DND-41 (cell line): Measurements from ENCODE around the gene HPS1.

ENCODE experiments used
- ATAC-seq: fragments of 200-7000 bp; cut with Tn5 transposase; 3 replicates; pipeline ENCODE4 v1.9.1; 2021; ENCODE audit warnings: low read depth; ENCODE audit not compliant: insufficient read depth
- DNase-seq: peaks from one replicate; pipeline ENCODE4 v3.0.0-alpha.2; 2020
- H2AFZ ChIP-seq: 2 replicates; pipeline ENCODE4 v1.6.0; 2012; ENCODE audit warnings: low read depth, low read length
- H3K27ac ChIP-seq: 2 replicates; pipeline ENCODE4 v1.5.1; 2012; ENCODE audit warnings: low read length, inconsistent platforms
- H3K27me3 ChIP-seq: fragments of 200-600 bp; sonication (generic); 2 replicates; pipeline ENCODE4 v1.6.0; 2012; ENCODE audit warnings: low read length, mild to moderate bottlenecking, inconsistent platforms; ENCODE audit not compliant: insufficient read depth, poor library complexity
- H3K36me3 ChIP-seq: 2 replicates; pipeline ENCODE4 v1.5.1; 2012; ENCODE audit warnings: low read length, inconsistent platforms; ENCODE audit not compliant: insufficient read depth
- H3K4me1 ChIP-seq: 2 replicates; pipeline ENCODE4 v1.5.1; 2012; ENCODE audit warnings: mild to moderate bottlenecking, low read length; ENCODE audit not compliant: insufficient read depth
- H3K4me2 ChIP-seq: 2 replicates; pipeline ENCODE4 v1.6.0; 2012; ENCODE audit warnings: mild to moderate bottlenecking, moderate library complexity, low read length, inconsistent platforms; ENCODE audit not compliant: insufficient read depth
- H3K4me3 ChIP-seq, 2 experiments: fragments of 200-600 bp in 1 of 2; shearing (Covaris generic) in 1 of 2; 2 replicates each; pipeline ENCODE4 v1.5.1; 2012 to 2016; ENCODE audit warnings: inconsistent platforms in 2 of 2, low read length in 2 of 2, mild to moderate bottlenecking in 2 of 2, low read depth in 1 of 2, moderate library complexity in 1 of 2
- H3K79me2 ChIP-seq: 2 replicates; pipeline ENCODE4 v1.6.0; 2012; ENCODE audit warnings: low read length, inconsistent platforms; ENCODE audit not compliant: insufficient read depth
- H3K9ac ChIP-seq: 2 replicates; pipeline ENCODE4 v1.6.0; 2012; ENCODE audit warnings: low read depth, mild to moderate bottlenecking, inconsistent platforms, low read length, moderate library complexity
- H3K9me3 ChIP-seq: 2 replicates; pipeline ENCODE4 v1.5.1; 2012; ENCODE audit warnings: low read length, moderate library complexity, mild to moderate bottlenecking, inconsistent platforms; ENCODE audit not compliant: insufficient read depth, severe bottlenecking
- H4K20me1 ChIP-seq: 2 replicates; pipeline ENCODE4 v1.6.0; 2012; ENCODE audit warnings: low read length; ENCODE audit not compliant: insufficient read depth
- CTCF ChIP-seq: IDR thresholded peaks from 2 replicates; pipeline ENCODE4 v1.5.1; 2012; ENCODE audit warnings: borderline replicate concordance, low read length, moderate library complexity, mild to moderate bottlenecking; ENCODE audit not compliant: poor library complexity, severe bottlenecking; ENCODE audit errors: extremely low read depth
- EZH2 ChIP-seq: IDR thresholded peaks from 3 replicates; pipeline ENCODE4 v1.6.1; 2012; ENCODE audit warnings: borderline replicate concordance, low read depth, mild to moderate bottlenecking, moderate library complexity, low read length, inconsistent platforms; ENCODE audit not compliant: severe bottlenecking

The HPS1 gene

DNA sequence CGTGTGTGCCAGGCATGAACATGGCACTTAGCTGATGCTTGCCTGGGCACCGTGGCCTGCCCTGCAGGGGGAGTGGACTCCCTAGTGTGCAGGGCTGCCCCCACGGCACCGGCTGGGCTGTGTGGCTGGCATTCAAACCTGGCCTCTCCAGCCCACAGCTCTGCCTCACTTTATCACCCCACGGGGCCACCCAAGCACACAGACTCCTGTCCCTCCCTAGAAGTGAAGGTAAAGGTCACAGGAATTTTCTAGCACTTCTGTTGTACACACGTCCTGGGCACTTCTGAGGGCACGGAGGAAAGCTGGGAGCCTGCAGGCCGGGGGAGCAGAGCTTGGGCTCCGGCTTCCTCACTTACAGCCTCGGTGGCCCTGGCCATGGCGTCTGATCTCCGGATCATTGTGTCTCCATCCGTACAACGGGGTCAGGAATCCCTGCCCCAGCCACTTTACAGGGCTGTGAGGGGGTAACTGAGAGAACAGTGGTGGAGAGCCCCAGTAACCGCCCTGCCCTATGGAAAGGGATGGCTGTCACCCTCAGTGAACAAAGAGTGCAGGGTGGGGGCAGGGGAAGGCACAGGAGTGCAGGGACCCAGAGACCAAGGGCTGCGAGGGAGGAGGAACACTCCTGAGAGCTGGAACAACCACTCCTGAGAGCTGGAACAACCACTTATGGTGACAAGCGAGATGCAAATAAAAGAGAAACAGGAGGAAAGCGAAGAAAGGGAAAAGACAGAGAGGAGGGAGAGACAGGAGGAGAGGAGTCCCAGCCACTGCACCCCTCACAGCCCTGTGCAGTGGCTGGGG is 27.9 kb downstream of the HPS1 start:
- no peak for ATAC-seq
- DNase-seq: no peak
- H3K9me3 ChIP-seq: no peaks in the 10 kb centered on the region

GRCh38 chr10:98417973-98418664 is 28.6 kb downstream of the HPS1 start:
- H3K27ac ChIP-seq: no peak overlapping the region
- H3K4me2 ChIP-seq: no peak overlapping the region
- ATAC-seq (no peak), DNase-seq (no peak)
- H3K9ac ChIP-seq: no peak overlapping the region
- H3K36me3 ChIP-seq: peaks cover 34% of the 10 kb centered on the region
- H2AFZ ChIP-seq: no peak overlapping the region
- H3K9me3 ChIP-seq: no peaks in the 10 kb centered on the region
- peaks cover 17% of the 10 kb centered on the region for H3K4me1 ChIP-seq
- no peaks in the 10 kb centered on the region for H4K20me1 ChIP-seq
- TF ChIP-seq CTCF (no peak), EZH2 (no peak)
- H3K27me3 ChIP-seq: no peaks in the 10 kb centered on the region
- H3K79me2 ChIP-seq: no peaks in the 10 kb centered on the region
- H3K4me3 ChIP-seq: no peak overlapping the region

More for the DNA sequence above, 27.9 kb downstream of the HPS1 start:
- H3K79me2 ChIP-seq: no peaks in the 10 kb centered on the region
- H3K27me3 ChIP-seq: no peaks in the 10 kb centered on the region
- peaks cover 41% of the 10 kb centered on the region for H3K36me3 ChIP-seq
- no peak overlapping the region for H3K4me3 ChIP-seq
- H3K4me2 ChIP-seq: no peak overlapping the region
- no peak overlapping the region for H3K9ac ChIP-seq
- no peak overlapping the region for H2AFZ ChIP-seq
- H3K4me1 ChIP-seq: peaks cover 17% of the 10 kb centered on the region
- H4K20me1 ChIP-seq: no peaks in the 10 kb centered on the region
- no peak overlapping the region for H3K27ac ChIP-seq
- TF ChIP-seq EZH2 (no peak), CTCF (no peak)

DNA sequence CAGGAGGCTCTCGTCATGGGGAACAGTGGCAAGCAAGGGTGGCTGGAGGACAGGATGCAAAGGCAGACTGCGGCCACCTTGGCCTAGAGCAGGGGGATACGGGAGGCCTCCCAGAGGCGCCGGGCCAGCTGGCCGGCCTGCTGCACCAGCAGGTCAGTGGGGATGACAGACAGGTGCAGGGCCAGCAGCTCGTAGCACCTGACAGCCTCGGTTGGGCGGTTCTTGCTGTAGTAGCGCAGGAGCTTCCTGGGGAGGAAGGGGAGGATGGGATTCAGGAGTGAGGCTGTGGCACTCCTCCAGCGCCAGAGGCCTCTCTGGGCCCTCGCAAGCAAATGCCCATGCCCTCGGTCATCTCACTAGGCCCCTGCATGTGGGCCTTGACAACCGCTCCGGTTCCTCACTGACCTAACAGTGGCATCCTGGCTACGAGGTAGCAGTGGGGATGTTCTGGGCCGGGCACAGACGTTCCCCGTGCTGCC is 29.2 kb downstream of the HPS1 start:
- no peak for ATAC-seq

More for the DNA sequence above, 29.2 kb downstream of the HPS1 start:
- TF ChIP-seq CTCF (no peak), EZH2 (no peak)
- peaks cover 17% of the 10 kb centered on the region for H3K4me1 ChIP-seq
- H4K20me1 ChIP-seq: no peaks in the 10 kb centered on the region
- H3K4me2 ChIP-seq: no peak overlapping the region
- no peak overlapping the region for H2AFZ ChIP-seq
- no peaks in the 10 kb centered on the region for H3K27me3 ChIP-seq
- DNase-seq: no peak
- no peak overlapping the region for H3K4me3 ChIP-seq
- peaks cover 31% of the 10 kb centered on the region for H3K36me3 ChIP-seq
- no peaks in the 10 kb centered on the region for H3K9me3 ChIP-seq
- H3K9ac ChIP-seq: no peak overlapping the region
- no peak overlapping the region for H3K27ac ChIP-seq
- no peaks in the 10 kb centered on the region for H3K79me2 ChIP-seq
